ENCODE results near the gene TSSC4.

DNA sequence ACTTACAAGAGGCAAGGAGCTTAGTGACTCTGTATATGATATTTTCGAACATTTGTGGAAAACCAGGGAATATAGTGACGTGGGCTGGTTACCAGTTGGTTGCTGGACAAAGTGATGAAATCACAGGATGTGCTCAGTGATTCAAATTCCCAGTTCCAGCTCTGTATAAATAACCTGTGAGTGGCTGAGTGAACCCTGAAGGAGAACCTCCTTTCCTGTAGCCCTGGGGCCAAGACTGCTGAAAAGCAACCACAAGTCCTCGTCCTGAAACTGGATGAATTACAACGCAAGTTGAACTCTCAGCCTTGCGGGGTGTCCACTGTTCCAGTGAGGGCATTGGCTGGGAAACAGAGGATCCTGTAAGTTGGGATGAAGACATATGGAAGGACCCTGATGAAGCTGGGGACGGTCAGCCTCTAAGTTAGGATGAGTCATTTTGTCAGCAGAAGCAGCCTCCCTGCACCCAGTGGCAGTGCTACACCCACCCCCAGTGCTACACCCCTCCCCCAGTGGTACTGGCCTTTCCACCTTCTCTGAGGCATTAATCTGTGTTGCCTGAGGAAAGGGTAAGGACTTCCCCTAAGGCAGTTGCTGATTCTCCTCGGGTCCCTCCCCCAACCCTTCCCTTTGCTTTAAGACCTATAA is 45.4 kb upstream of the TSSC4 start:
- TF ChIP-seq ESRRA (IDR thresholded peaks at IDR 0.05; ENCODE audit: borderline replicate concordance, low read depth) (no peak), BHLHE40 (IDR thresholded peaks at IDR 0.05; ENCODE audit: low read length) (no peak), ZNF133 (CRISPR knock-in tag; IDR thresholded peaks at IDR 0.05) (no peak), HIVEP1 (CRISPR knock-in tag; IDR thresholded peaks at IDR 0.05) (no peak), NFATC3 (IDR thresholded peaks at IDR 0.05) (no peak), ZBTB7A (IDR thresholded peaks at IDR 0.05; ENCODE audit: borderline replicate concordance, control insufficient read depth, low read depth, low read length) (no peak), ZFX (CRISPR knock-in tag; IDR thresholded peaks at IDR 0.05) (no peak), SMAD1 (IDR thresholded peaks at IDR 0.05; ENCODE audit: low read depth, low read length, partially characterized antibody) (no peak)
- TF ChIP-seq, protein P1, sequence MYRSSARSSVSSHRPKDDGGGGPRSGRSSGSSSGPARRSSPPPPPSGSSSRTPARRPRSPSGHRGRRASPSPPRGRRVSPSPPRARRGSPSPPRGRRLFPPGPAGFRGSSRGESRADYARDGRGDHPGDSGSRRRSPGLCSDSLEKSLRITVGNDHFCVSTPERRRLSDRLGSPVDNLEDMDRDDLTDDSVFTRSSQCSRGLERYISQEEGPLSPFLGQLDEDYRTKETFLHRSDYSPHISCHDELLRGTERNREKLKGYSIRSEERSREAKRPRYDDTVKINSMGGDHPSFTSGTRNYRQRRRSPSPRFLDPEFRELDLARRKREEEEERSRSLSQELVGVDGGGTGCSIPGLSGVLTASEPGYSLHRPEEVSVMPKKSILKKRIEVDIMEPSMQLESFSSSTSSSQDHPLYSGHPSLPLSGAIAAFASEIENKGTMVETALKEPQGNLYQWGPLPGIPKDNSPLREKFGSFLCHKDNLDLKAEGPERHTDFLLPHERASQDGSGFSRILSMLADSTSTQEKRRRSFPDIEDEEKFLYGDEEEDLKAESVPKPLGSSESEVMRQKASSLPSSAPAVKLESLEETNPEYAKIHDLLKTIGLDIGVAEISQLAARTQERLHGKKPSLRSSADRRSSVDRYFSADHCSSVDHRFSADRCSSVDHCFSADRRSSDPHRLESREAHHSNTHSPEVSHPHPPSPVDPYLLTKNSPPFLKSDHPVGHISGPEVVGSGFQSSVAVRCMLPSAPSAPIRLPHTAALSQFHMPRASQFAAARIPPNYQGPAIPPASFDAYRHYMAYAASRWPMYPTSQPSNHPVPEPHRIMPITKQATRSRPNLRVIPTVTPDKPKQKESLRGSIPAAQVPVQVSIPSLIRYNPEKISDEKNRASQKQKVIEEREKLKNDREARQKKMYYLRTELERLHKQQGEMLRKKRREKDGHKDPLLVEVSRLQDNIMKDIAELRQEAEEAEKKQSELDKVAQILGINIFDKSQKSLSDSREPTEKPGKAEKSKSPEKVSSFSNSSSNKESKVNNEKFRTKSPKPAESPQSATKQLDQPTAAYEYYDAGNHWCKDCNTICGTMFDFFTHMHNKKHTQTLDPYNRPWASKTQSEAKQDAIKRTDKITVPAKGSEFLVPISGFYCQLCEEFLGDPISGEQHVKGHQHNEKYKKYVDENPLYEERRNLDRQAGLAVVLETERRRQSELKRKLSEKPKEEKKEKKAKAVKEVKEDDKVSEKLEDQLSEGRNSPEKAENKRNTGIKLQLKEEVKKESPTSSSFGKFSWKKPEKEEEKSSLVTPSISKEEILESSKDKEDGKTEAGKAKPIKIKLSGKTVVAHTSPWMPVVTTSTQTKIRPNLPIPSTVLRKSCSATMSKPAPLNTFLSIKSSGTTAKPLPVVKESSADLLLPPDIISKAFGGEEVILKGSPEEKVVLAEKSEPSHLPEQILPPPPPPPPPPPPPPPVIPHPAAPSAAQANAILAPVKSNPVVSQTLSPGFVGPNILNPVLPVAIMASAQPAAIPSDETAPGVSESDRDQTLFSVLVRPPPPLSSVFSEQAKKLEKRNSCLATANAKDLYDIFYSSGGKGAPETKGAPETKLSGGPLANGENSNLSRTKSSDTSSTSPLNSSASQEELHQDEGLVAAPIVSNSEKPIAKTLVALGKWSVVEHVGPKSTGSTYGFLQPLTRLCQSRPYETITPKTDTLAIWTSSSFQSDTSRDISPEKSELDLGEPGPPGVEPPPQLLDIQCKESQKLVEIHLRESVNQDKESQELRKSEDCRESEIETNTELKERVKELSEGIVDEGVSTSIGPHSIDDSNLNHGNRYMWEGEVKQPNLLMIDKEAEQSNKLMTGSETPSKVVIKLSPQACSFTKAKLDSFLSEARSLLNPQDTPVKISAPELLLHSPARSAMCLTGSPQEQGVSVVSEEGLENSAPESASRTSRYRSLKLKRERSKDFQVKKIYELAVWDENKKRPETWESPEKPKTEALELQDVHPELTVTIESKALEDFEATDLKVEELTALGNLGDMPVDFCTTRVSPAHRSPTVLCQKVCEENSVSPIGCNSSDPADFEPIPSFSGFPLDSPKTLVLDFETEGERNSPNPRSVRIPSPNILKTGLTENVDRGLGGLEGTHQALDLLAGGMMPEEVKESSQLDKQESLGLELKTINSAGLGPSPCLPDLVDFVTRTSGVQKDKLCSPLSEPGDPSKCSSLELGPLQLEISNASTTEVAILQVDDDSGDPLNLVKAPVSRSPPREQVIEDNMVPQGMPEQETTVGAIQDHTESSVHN (IDR thresholded peaks at IDR 0.05; ENCODE audit: borderline replicate concordance in 1 of 2, low read depth in 1 of 2), result no peak
- TF ChIP-seq, protein P2, sequence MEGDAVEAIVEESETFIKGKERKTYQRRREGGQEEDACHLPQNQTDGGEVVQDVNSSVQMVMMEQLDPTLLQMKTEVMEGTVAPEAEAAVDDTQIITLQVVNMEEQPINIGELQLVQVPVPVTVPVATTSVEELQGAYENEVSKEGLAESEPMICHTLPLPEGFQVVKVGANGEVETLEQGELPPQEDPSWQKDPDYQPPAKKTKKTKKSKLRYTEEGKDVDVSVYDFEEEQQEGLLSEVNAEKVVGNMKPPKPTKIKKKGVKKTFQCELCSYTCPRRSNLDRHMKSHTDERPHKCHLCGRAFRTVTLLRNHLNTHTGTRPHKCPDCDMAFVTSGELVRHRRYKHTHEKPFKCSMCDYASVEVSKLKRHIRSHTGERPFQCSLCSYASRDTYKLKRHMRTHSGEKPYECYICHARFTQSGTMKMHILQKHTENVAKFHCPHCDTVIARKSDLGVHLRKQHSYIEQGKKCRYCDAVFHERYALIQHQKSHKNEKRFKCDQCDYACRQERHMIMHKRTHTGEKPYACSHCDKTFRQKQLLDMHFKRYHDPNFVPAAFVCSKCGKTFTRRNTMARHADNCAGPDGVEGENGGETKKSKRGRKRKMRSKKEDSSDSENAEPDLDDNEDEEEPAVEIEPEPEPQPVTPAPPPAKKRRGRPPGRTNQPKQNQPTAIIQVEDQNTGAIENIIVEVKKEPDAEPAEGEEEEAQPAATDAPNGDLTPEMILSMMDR (IDR thresholded peaks at IDR 0.05 in 2 of 3, conservative IDR thresholded peaks at IDR 0.05 in 1 of 3; ENCODE audit: insufficient read depth in 2 of 3, low read depth in 1 of 3, low read length in 3 of 3), result no peak
- TF ChIP-seq, protein P3, sequence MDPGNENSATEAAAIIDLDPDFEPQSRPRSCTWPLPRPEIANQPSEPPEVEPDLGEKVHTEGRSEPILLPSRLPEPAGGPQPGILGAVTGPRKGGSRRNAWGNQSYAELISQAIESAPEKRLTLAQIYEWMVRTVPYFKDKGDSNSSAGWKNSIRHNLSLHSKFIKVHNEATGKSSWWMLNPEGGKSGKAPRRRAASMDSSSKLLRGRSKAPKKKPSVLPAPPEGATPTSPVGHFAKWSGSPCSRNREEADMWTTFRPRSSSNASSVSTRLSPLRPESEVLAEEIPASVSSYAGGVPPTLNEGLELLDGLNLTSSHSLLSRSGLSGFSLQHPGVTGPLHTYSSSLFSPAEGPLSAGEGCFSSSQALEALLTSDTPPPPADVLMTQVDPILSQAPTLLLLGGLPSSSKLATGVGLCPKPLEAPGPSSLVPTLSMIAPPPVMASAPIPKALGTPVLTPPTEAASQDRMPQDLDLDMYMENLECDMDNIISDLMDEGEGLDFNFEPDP (CRISPR knock-in tag; IDR thresholded peaks at IDR 0.05), result no peak

Measured in K562 (cell line).